CD14-positive monocyte (primary cell): ENCODE measurements around the gene CALHM4. TPM values are rescaled to one million over a fixed set of nuclear protein-coding genes. Genes with fewer than 3 reads are reported as not detected.

Experiments used
- DNase-seq, 3 donors: peaks; one replicate each; pipeline ENCODE4 v3.0.0-alpha.2; 2011 to 2022
- H2AFZ ChIP-seq: 2 replicates; pipeline ENCODE4 v1.6.0; 2012; ENCODE audit warnings: mild to moderate bottlenecking, low read depth, low read length, inconsistent platforms; ENCODE audit not compliant: insufficient read depth, poor library complexity, severe bottlenecking
- H3K27ac ChIP-seq, 2 donors: 1 replicate in 1 of 2; 2 replicates in 1 of 2; pipeline ENCODE4 v1.5.1; 2012 to 2013; ENCODE audit warnings: low read length in 2 of 2, control low read depth in 1 of 2, inconsistent platforms in 1 of 2, low read depth in 1 of 2, mild to moderate bottlenecking in 1 of 2
- H3K27me3 ChIP-seq, 2 donors: one replicate each; pipeline versions ENCODE4 v1.6.0 to v1.6.1; 2011 to 2013; ENCODE audit warnings: low read length in 2 of 2; ENCODE audit not compliant: control insufficient read depth in 2 of 2, insufficient read depth in 2 of 2
- H3K36me3 ChIP-seq, 2 donors: replicated peaks in 1 of 2; 1 replicate in 1 of 2; 2 replicates in 1 of 2; pipeline versions ENCODE4 v1.5.1 to v1.6.1; 2012 to 2013; ENCODE audit warnings: low read length in 2 of 2, control low read depth in 1 of 2, inconsistent platforms in 1 of 2, mild to moderate bottlenecking in 1 of 2; ENCODE audit not compliant: insufficient read depth in 2 of 2, control insufficient read depth in 1 of 2
- H3K4me1 ChIP-seq, 2 donors: 1 replicate in 1 of 2; 2 replicates in 1 of 2; pipeline versions ENCODE4 v1.5.1 to v1.6.1; 2012 to 2013; ENCODE audit warnings: low read length in 2 of 2, control low read depth in 1 of 2, inconsistent platforms in 1 of 2, mild to moderate bottlenecking in 1 of 2, moderate library complexity in 1 of 2; ENCODE audit not compliant: insufficient read depth in 2 of 2, control insufficient read depth in 1 of 2
- H3K4me2 ChIP-seq: replicated peaks from 2 replicates; pipeline ENCODE3; 2012; ENCODE audit warnings: low read length, moderate library complexity, mild to moderate bottlenecking; ENCODE audit not compliant: poor library complexity, severe bottlenecking; ENCODE audit errors: extremely low read depth
- H3K4me3 ChIP-seq, 3 experiments: fragments of 200-600 bp in 1 of 3; sonication (generic) in 1 of 3; replicated peaks in 1 of 3; 1 replicate in 2 of 3; 2 replicates in 1 of 3; pipeline ENCODE4 v1.5.1; 2011 to 2013; ENCODE audit warnings: low read length in 3 of 3, mild to moderate bottlenecking in 3 of 3, control low read depth in 2 of 3, low read depth in 2 of 3, inconsistent platforms in 1 of 3, moderate library complexity in 1 of 3
- H3K79me2 ChIP-seq: 2 replicates; pipeline ENCODE4 v1.6.0; 2012; ENCODE audit warnings: mild to moderate bottlenecking, control low read depth, inconsistent platforms, low read length, moderate library complexity; ENCODE audit not compliant: insufficient read depth
- H3K9ac ChIP-seq: 2 replicates; pipeline ENCODE4 v1.6.0; 2017; ENCODE audit warnings: low read length, mild to moderate bottlenecking; ENCODE audit not compliant: insufficient read depth, poor library complexity, severe bottlenecking
- H3K9me3 ChIP-seq, 2 donors: replicated peaks in 1 of 2; 1 replicate in 1 of 2; 2 replicates in 1 of 2; pipeline versions ENCODE4 v1.5.1 to v1.6.1; 2012 to 2013; ENCODE audit warnings: low read length in 2 of 2, control low read depth in 1 of 2; ENCODE audit not compliant: control insufficient read depth in 1 of 2, insufficient read depth in 1 of 2
- H4K20me1 ChIP-seq: 2 replicates; pipeline ENCODE4 v1.6.0; 2012; ENCODE audit warnings: mild to moderate bottlenecking, low read length, control low read depth, moderate library complexity; ENCODE audit not compliant: insufficient read depth
- H3K27ac Mint-ChIP-seq, 7 donors: one replicate each; pipeline ENCODE4 v1.8.0; 2020; ENCODE audit warnings: mild to moderate bottlenecking in 7 of 7, mixed read lengths in 7 of 7, moderate library complexity in 6 of 7, inconsistent platforms in 2 of 7
- H3K27me3 Mint-ChIP-seq, 3 donors: one replicate each; pipeline ENCODE4 v1.8.0; 2021 to 2022; ENCODE audit warnings: low read depth in 3 of 3, mild to moderate bottlenecking in 3 of 3, mixed read lengths in 3 of 3, moderate library complexity in 3 of 3, inconsistent platforms in 1 of 3
- H3K36me3 Mint-ChIP-seq, 2 donors: one replicate each; pipeline ENCODE4 v1.8.0; 2020; ENCODE audit warnings: mixed read lengths in 2 of 2, inconsistent platforms in 1 of 2, mild to moderate bottlenecking in 1 of 2
- H3K4me1 Mint-ChIP-seq: one replicate; pipeline ENCODE4 v1.8.0; 2020; ENCODE audit warnings: mild to moderate bottlenecking, mixed read lengths
- H3K4me3 Mint-ChIP-seq, 2 donors: one replicate each; pipeline ENCODE4 v1.8.0; 2020; ENCODE audit warnings: mild to moderate bottlenecking in 2 of 2, mixed read lengths in 2 of 2, moderate library complexity in 1 of 2
- H3K9me3 Mint-ChIP-seq, 7 donors: one replicate each; pipeline ENCODE4 v1.8.0; 2020 to 2022; ENCODE audit warnings: mixed read lengths in 7 of 7, mild to moderate bottlenecking in 6 of 7, moderate library complexity in 6 of 7, inconsistent platforms in 2 of 7
- CTCF ChIP-seq: fragments of 200-600 bp; IDR thresholded peaks from one replicate; pipeline ENCODE4 v1.8.0; 2022; ENCODE audit warnings: antibody characterized with exemption, mild to moderate bottlenecking
- WGBS: methylation state at CpG from one replicate; pipeline ENCODE4 v1.1.5; 2013; ENCODE audit warnings: missing lambda C conversion rate; ENCODE audit not compliant: insufficient coverage; 5-methylcytosine and 5-hydroxymethylcytosine counted together
- intact Hi-C, 2 donors: fragments of 100-400 bp; cut with micrococcal nuclease; formaldehyde crosslinking; loops; one replicate each; pipeline versions ENCODE4 v1.15.0 to v1.15.1; 2023
- polyA plus RNA-seq, 3 donors: library from polyadenylated mRNA; depleted of rRNA in 1 of 3; unstranded in 2 of 3; stranded (reverse) in 1 of 3; fragments of 300-500 nt in 2 of 3; fragments of >200 nt in 1 of 3; fragmentation: Illumina TruSeq in 2 of 3; gene quantifications; 1 replicate in 2 of 3; 2 replicates in 1 of 3; pipeline ENCODE4 v1.2.3, GENCODE V29; 2012 to 2021

CALHM4 gene
- polyA plus RNA-seq, 3 donors, result not detected

- no peak overlapping the region for H2AFZ ChIP-seq
- Mint-ChIP-seq H3K4me1 (peaks cover 13% of the 10 kb centered on the region), H3K36me3 (no peaks in the 10 kb centered on the region), H3K9me3 (peaks cover 1 to 7% (median 4%) of the 10 kb centered on the region in 7 donors), H3K4me3 (no peak overlapping the region), H3K27ac (no peak overlapping the region), H3K27me3 (peaks cover 6 to 12% (median 9%) of the 10 kb centered on the region in 3 donors)
- H3K79me2 ChIP-seq, result no peaks in the 10 kb centered on the region
- H3K9me3 ChIP-seq, result peaks cover 4% of the 10 kb centered on the region in 2 donors
- intact Hi-C loops, result no loop called here
- peaks cover 6 to 9% of the 10 kb centered on the region in 2 donors for H3K4me1 ChIP-seq
- H3K4me2 ChIP-seq, result no peak overlapping the region
- H3K4me3 ChIP-seq, result no peak overlapping the region
- H3K36me3 ChIP-seq, result no peaks in the 10 kb centered on the region
- no peaks in the 10 kb centered on the region for H3K27me3 ChIP-seq
- H3K9ac ChIP-seq, result no peak overlapping the region
- WGBS, result 94% methylated on average over 3 of the region's 4 CpGs
- no peak overlapping the region for H3K27ac ChIP-seq
- no peaks in the 10 kb centered on the region for H4K20me1 ChIP-seq
- no peak for DNase-seq
- TF ChIP-seq CTCF, result no peak
Observed at GRCh38 chr6:116562019-116562403, 8.5 kb downstream of the CALHM4 start.

- DNase-seq, result no peak
- intact Hi-C loops, result no loop called here
- Histone ChIP-seq H3K79me2 (no peaks in the 10 kb centered on the region), H3K4me2 (no peak overlapping the region), H3K36me3 (no peaks in the 10 kb centered on the region), H4K20me1 (no peaks in the 10 kb centered on the region), H3K27ac (no peak overlapping the region), H2AFZ (peak overlapping the region; percentile 12), H3K9ac (no peak overlapping the region), H3K4me3 (no peak overlapping the region), H3K9me3 (peaks cover 5 to 8% of the 10 kb centered on the region in 2 donors), H3K4me1 (peaks cover 6 to 9% of the 10 kb centered on the region in 2 donors), H3K27me3 (no peaks in the 10 kb centered on the region)
- peaks cover 13% of the 10 kb centered on the region for H3K4me1 Mint-ChIP-seq
- H3K4me3 Mint-ChIP-seq, result no peak overlapping the region
- 90% methylated on average over 3 of the region's 3 CpGs for WGBS
- no peak for TF ChIP-seq CTCF
- peaks cover 3 to 9% (median 6%) of the 10 kb centered on the region in 7 donors for H3K9me3 Mint-ChIP-seq
- H3K36me3 Mint-ChIP-seq, result no peaks in the 10 kb centered on the region
- peaks cover 6 to 12% (median 9%) of the 10 kb centered on the region in 3 donors for H3K27me3 Mint-ChIP-seq
- no peak overlapping the region for H3K27ac Mint-ChIP-seq
Observed at GRCh38 chr6:116562614-116563013, 9.1 kb downstream of the CALHM4 start.
